Motor neuron (in vitro differentiated cells): ENCODE measurements around the gene PLCL1. TPM values are rescaled to one million over a fixed set of nuclear protein-coding genes. Genes with fewer than 3 reads are reported as not detected.
A peak's percentile ranks its signal among the peaks of the same experiment; 100 is the strongest.

ENCODE experiments used
- ATAC-seq, 8 experiments: fragments of 200-7000 bp; cut with Tn5 transposase; replicated peaks in 6 of 8; 2 replicates each; pipeline ENCODE4 v1.8.0; 2021; ENCODE audit warnings: mild to moderate bottlenecking in 8 of 8, moderate library complexity in 8 of 8
- H3K27ac ChIP-seq, 2 donors: fragments of 250-450 bp; sonication (Bioruptor Pico); 2 replicates each; pipeline ENCODE4 v1.9.0; 2021; ENCODE audit warnings: antibody characterized with exemption in 2 of 2, mild to moderate bottlenecking in 2 of 2, moderate library complexity in 1 of 2
- H3K4me1 ChIP-seq, 2 donors: fragments of 250-450 bp; sonication (Bioruptor Pico); replicated peaks in 1 of 2; 2 replicates each; pipeline ENCODE4 v1.6.1; 2021; ENCODE audit warnings: antibody characterized with exemption in 2 of 2, mild to moderate bottlenecking in 2 of 2, moderate library complexity in 1 of 2
- H3K4me3 ChIP-seq, 5 donors: fragments of 250-450 bp; sonication (Bioruptor Pico); 2 replicates each; pipeline ENCODE4 v1.9.0; 2021; ENCODE audit warnings: antibody characterized with exemption in 5 of 5, mild to moderate bottlenecking in 5 of 5, moderate library complexity in 4 of 5
- WGBS, 10 experiments: fragments of 450-650 bp; shearing (Covaris generic); methylation state at CpG; one replicate each; pipeline ENCODE4 v1.0.0; 2022; 5-methylcytosine and 5-hydroxymethylcytosine counted together
- in situ Hi-C, 9 experiments: fragments of 400-800 bp; cut with MboI; loops; one replicate each; pipeline ENCODE4 v1.15.0; 2021; ENCODE audit warnings: low sequenced_read_pairs in 9 of 9, low pct_unique_long_range_greater_than_20kb in 2 of 9; ENCODE audit not compliant: unreplicated experiment in 9 of 9
- total RNA-seq, 8 experiments: library from RNA; unstranded; fragments of 300-600 nt; gene quantifications; 2 replicates each; pipeline versions ENCODE4 v1.2.3 to v1.2.4, GENCODE V29; 2022

PLCL1 gene
- 10 to 100 TPM in 4 of 8 experiments, 1 to 10 TPM in 4; 7.0 to 16.8 (median 10.1) TPM for total RNA-seq

- ATAC-seq: peak; percentile 96 to 99 (median 97)
- peaks cover 7 to 21% of the 10 kb centered on the region in 2 donors for H3K4me1 ChIP-seq
- peak within 1 kb of the TSS; percentile 61 to 90 (median 67) for H3K4me3 ChIP-seq
- 0 to 20% (median 1%) methylated on average over 2 to 18 of the region's 50 CpGs; no CpG with 5 or more reads in 2 of the 10 experiments for WGBS, 10 experiments
- H3K27ac ChIP-seq: peak within 1 kb of the TSS in 1 of 2 donors; percentile 2
- in situ Hi-C loops: loop anchor here in 8 of 9 experiments (5.0 to 25.0 kb wide), 7 partner anchors 308 to 501 kb away; no protein-coding TSS in a partner anchor
Measured at GRCh38 chr2:197804049-197804757, at the start of gene PLCL1. TSS of gene PLCL1 (plus strand) at chr2:197804593.

- no peak for ATAC-seq
- H3K27ac ChIP-seq: no peak overlapping the region
- H3K4me1 ChIP-seq: no peaks in the 10 kb centered on the region
- WGBS, 10 experiments: 40 to 100% (median 65%) methylated on average over 1 to 4 of the region's 4 CpGs; no CpG with 5 or more reads in 2 of the 10 experiments
- in situ Hi-C loops: no loop called here
- no peak overlapping the region for H3K4me3 ChIP-seq
Measured at GRCh38 chr2:197759013-197759412, 45.4 kb upstream of the PLCL1 start.

- no peaks in the 10 kb centered on the region for H3K4me1 ChIP-seq
- H3K4me3 ChIP-seq: no peak overlapping the region
- in situ Hi-C loops: no loop called here
- H3K27ac ChIP-seq: no peak overlapping the region
- 10 to 80% (median 40%) methylated on average over 1 to 3 of the region's 11 CpGs; no CpG with 5 or more reads in 3 of the 10 experiments for WGBS, 10 experiments
- no peak for ATAC-seq
Measured at GRCh38 chr2:197759625-197760292, 44.6 kb upstream of the PLCL1 start.

- Histone ChIP-seq H3K4me3 (no peak overlapping the region), H3K4me1 (no peaks in the 10 kb centered on the region), H3K27ac (no peak overlapping the region)
- ATAC-seq: no peak
- in situ Hi-C loops: no loop called here
- WGBS, 10 experiments: no CpG with 5 or more reads among the region's 3 CpGs
Measured at GRCh38 chr2:197760293-197760657, 44.1 kb upstream of the PLCL1 start.

- Histone ChIP-seq H3K4me1 (no peaks in the 10 kb centered on the region), H3K4me3 (no peak overlapping the region), H3K27ac (no peak overlapping the region)
- ATAC-seq: no peak
- WGBS, 10 experiments: 0 to 25% (median 22%) methylated on average over 3 to 4 of the region's 4 CpGs; no CpG with 5 or more reads in 1 of the 10 experiments
- in situ Hi-C loops: loop anchor here in 1 of 9 experiments (10.0 kb wide), 1 partner anchor 73 kb away; the partner anchor contains the start of gene MARS2
Measured at GRCh38 chr2:197777823-197778407, 26.5 kb upstream of the PLCL1 start.

GRCh38 chr2:197779261-197779660 lies 25.1 kb upstream of the PLCL1 start:
- in situ Hi-C loops: loop anchor here in 1 of 9 experiments (10.0 kb wide), 1 partner anchor 74 kb away; the partner anchor contains the start of gene MARS2

GRCh38 chr2:197782126-197782525 lies 22.3 kb upstream of the PLCL1 start:
- no peak overlapping the region for H3K27ac ChIP-seq
- no peaks in the 10 kb centered on the region for H3K4me1 ChIP-seq
- in situ Hi-C loops: no loop called here
- H3K4me3 ChIP-seq: no peak overlapping the region
- ATAC-seq: no peak
- WGBS, 10 experiments: 17 to 100% (median 78%) methylated on average over 1 of the region's 1 CpG; no CpG with 5 or more reads in 3 of the 10 experiments

More at GRCh38 chr2:197779261-197779660, 25.1 kb upstream of the PLCL1 start:
- no peak for ATAC-seq
- Histone ChIP-seq H3K4me1 (no peaks in the 10 kb centered on the region), H3K27ac (no peak overlapping the region), H3K4me3 (no peak overlapping the region)

GRCh38 chr2:197784956-197785941 lies 19.1 kb upstream of the PLCL1 start, which contains the start of gene BOLL:
TSS of gene BOLL (minus strand) at chr2:197785319. CDS start at chr2:197781850, 3,469 bp downstream.
- in situ Hi-C loops: no loop called here
- Histone ChIP-seq H3K4me3 (peak within 1 kb of the TSS in 2 of 5 donors; percentile 7 to 21), H3K27ac (no peak within 1 kb of the TSS), H3K4me1 (no peaks in the 10 kb centered on the region)
- no peak for ATAC-seq
- WGBS, 10 experiments: 81 to 100% (median 89%) methylated on average over 2 to 15 of the region's 80 CpGs; no CpG with 5 or more reads in 2 of the 10 experiments

DNA sequence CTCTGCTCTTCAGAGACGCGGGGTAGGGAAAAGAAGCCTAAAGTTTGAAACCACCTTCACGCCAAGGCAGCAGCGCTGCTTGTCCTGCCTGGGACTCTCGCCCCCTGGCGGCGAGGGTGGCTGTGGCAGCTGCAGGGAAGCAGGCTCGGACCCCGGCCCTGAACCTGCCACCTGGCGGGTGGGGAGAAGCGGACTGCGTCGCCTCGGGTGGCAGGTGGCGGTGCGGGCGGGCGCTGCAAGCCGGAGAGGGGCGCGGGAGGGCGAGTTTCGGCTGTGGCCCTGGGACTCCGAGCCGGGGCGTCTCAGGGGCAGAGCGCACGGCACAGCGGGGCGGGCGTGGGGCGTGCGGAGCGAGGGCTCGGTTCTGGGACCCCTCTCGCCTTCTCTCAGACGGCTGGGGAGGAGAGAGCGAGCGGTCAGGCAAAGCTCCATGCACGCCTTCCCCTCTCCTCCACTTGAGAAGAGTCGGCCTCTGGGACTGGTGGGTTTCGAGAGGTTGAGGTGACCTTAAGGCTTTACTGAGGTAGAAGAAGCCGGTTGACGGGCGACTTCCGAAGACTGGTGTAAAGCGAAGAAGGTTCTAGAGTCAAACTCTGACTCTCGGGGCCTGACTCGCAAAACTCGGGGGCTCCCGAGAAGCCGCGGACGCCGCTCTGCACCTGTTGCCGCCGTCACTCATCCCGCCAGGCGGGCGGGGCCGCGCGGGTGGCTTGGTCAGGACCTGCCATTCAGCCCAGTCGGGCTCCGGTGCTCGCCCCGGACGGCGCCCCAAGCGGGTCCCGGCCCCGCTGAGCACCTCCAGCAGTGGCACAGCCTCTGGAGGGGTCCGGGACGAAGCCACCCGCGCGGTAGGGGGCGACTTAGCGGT lies 18.1 kb upstream of the PLCL1 start:
- H3K4me3 ChIP-seq: peak overlapping the region in 2 of 5 donors; percentile 7 to 21
- WGBS, 10 experiments: 0 to 40% (median 13%) methylated on average over 1 to 12 of the region's 79 CpGs; no CpG with 5 or more reads in 5 of the 10 experiments

GRCh38 chr2:197793456-197793855 lies 10.9 kb upstream of the PLCL1 start:
- Histone ChIP-seq H3K4me3 (no peak overlapping the region), H3K4me1 (peaks cover 6 to 12% of the 10 kb centered on the region in 2 donors), H3K27ac (no peak overlapping the region)
- WGBS, 10 experiments: 90 to 100% (median 100%) methylated on average over 1 of the region's 1 CpG; no CpG with 5 or more reads in 4 of the 10 experiments
- no peak for ATAC-seq
- in situ Hi-C loops: loop anchor here in 1 of 9 experiments (10.0 kb wide), 1 partner anchor 501 kb away; no protein-coding TSS in a partner anchor

More for the DNA sequence above, 18.1 kb upstream of the PLCL1 start:
- Histone ChIP-seq H3K27ac (no peak overlapping the region), H3K4me1 (no peaks in the 10 kb centered on the region)
- ATAC-seq: peak in 4 of 8 experiments; percentile 43 to 84 (median 56)
- in situ Hi-C loops: no loop called here

DNA sequence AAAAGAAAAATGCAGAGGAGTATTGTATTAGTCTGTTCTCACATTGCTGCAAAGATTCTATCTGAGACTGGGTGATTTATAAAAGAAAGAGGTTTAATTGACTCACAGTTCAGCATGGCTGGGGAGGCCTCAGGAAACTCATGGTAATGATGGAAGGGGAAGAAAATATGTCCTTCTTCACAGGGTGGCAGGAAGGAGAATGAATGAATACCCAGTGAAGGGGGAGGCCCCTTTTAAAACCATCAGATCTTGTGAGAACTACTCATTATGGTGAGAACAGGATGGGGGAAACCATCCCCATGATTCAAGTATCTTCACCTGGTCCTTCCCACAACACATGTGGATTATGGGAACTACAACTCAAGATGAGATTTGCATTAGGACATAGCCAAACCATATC lies 9.1 kb upstream of the PLCL1 start:
- Histone ChIP-seq H3K4me3 (no peak overlapping the region), H3K4me1 (peaks cover 10 to 30% of the 10 kb centered on the region in 2 donors), H3K27ac (no peak overlapping the region)
- in situ Hi-C loops: loop anchor here in 1 of 9 experiments (10.0 kb wide), 1 partner anchor 500 kb away; no protein-coding TSS in a partner anchor
- ATAC-seq: no peak
